ENCODE measurements around the gene DNAAF3.

The DNAAF3 gene

DNA sequence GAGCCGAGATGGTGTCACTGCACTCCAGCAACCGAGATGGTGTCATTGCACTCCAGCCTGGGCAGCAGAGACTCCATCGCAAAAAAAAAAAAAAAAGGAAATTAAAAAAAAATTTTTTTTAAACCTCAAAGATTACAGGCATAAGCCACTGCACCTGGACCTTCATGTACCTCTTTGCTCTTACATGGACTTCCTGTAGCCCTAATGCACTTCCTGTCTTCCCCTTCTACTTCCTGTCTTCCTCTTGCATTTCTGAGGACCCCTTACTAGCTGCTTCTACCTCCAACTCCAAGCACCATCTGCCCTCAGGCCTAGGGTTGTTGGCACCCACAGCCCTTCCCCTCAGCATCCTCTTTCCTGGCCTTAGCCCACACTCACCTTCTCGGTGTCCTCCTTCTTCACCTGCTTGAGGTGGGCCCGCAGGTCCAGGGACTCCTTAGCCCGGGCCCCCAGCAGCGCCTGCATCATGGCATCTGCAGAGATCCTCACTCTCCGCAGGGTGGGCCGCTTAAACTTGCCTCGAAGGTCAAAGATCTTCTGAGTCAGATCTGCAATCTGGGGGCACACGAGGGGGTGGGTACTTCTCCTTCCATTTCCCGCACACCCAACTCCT is 12.7 kb downstream of the DNAAF3 start:
- Histone ChIP-seq H4K91ac (ENCODE audit: low read length) (no peak overlapping the region), H2AFZ (ENCODE audit: low read depth, low read length) (no peak overlapping the region), H4K8ac (ENCODE audit: low read length) (no peak overlapping the region), H2BK15ac (ENCODE audit: low read depth, poor library complexity, severe bottlenecking) (no peak overlapping the region), H3K18ac (ENCODE audit: low read depth in 1 of 2, low read length in 2 of 2) (no peak overlapping the region), H3K27ac (ENCODE audit: low read length, poor library complexity, severe bottlenecking) (no peak overlapping the region), H3K27me3 (ENCODE audit: control insufficient read depth in 1 of 2, insufficient read depth in 1 of 2, low read length in 2 of 2) (peaks cover 37 to 47% of the 10 kb centered on the region in 2 experiments), H2AK5ac (ENCODE audit: low read length, severe bottlenecking) (no peak overlapping the region), H3K23ac (ENCODE audit: low read length in 2 of 2) (no peak overlapping the region), H3K36me3 (ENCODE audit: control insufficient read depth in 1 of 2, insufficient read depth in 2 of 2, low read depth in 1 of 2, low read length in 2 of 2) (no peaks in the 10 kb centered on the region), H3K4me3 (ENCODE audit: insufficient read depth in 1 of 2, low read depth in 1 of 2, low read length in 2 of 2) (no peak overlapping the region), H3K4me1 (ENCODE audit: control insufficient read depth, insufficient read depth, low read depth, low read length) (peaks cover 20% of the 10 kb centered on the region), H2BK12ac (ENCODE audit: low read length in 2 of 2) (no peak overlapping the region), H3K79me1 (replicated peaks; ENCODE audit: low read length, poor library complexity, severe bottlenecking) (no peaks in the 10 kb centered on the region), H3K14ac (ENCODE audit: low read length in 2 of 2) (no peak overlapping the region), H3K9me3 (ENCODE audit: control insufficient read depth, low read length) (peaks cover 10% of the 10 kb centered on the region), H2BK5ac (ENCODE audit: low read depth, low read length, poor library complexity, severe bottlenecking) (no peak overlapping the region), H3K4ac (ENCODE audit: low read depth in 1 of 2, low read length in 2 of 2) (no peak overlapping the region), H2BK120ac (ENCODE audit: low read depth, low read length) (no peak overlapping the region), H3K9ac (ENCODE audit: low read length) (no peak overlapping the region), H3K4me2 (ENCODE audit: low read length, poor library complexity, severe bottlenecking) (no peak overlapping the region)
- no peak for DNase-seq
- 86% methylated on average over 12 of the region's 12 CpGs for WGBS

- Histone ChIP-seq H4K8ac (ENCODE audit: low read length) (peak overlapping the region; percentile 52), H3K4ac (ENCODE audit: low read depth in 1 of 2, low read length in 2 of 2) (no peak overlapping the region), H2BK15ac (ENCODE audit: low read depth, poor library complexity, severe bottlenecking) (no peak overlapping the region), H3K4me2 (ENCODE audit: low read length, poor library complexity, severe bottlenecking) (no peak overlapping the region), H3K36me3 (ENCODE audit: control insufficient read depth in 1 of 2, insufficient read depth in 2 of 2, low read depth in 1 of 2, low read length in 2 of 2) (no peaks in the 10 kb centered on the region), H2BK5ac (ENCODE audit: low read depth, low read length, poor library complexity, severe bottlenecking) (no peak overlapping the region), H3K79me1 (replicated peaks; ENCODE audit: low read length, poor library complexity, severe bottlenecking) (no peaks in the 10 kb centered on the region), H3K9ac (ENCODE audit: low read length) (no peak overlapping the region), H3K4me1 (ENCODE audit: control insufficient read depth, insufficient read depth, low read depth, low read length) (peaks cover 16% of the 10 kb centered on the region), H3K4me3 (ENCODE audit: insufficient read depth in 1 of 2, low read depth in 1 of 2, low read length in 2 of 2) (no peak overlapping the region), H3K9me3 (ENCODE audit: control insufficient read depth, low read length) (peaks cover 10% of the 10 kb centered on the region), H3K27me3 (ENCODE audit: control insufficient read depth in 1 of 2, insufficient read depth in 1 of 2, low read length in 2 of 2) (peaks cover 43 to 52% of the 10 kb centered on the region in 2 experiments), H3K14ac (ENCODE audit: low read length in 2 of 2) (no peak overlapping the region), H4K91ac (ENCODE audit: low read length) (no peak overlapping the region), H3K27ac (ENCODE audit: low read length, poor library complexity, severe bottlenecking) (no peak overlapping the region), H2AK5ac (ENCODE audit: low read length, severe bottlenecking) (no peak overlapping the region), H3K23ac (ENCODE audit: low read length in 2 of 2) (no peak overlapping the region), H3K18ac (ENCODE audit: low read depth in 1 of 2, low read length in 2 of 2) (no peak overlapping the region), H2BK120ac (ENCODE audit: low read depth, low read length) (no peak overlapping the region), H2BK12ac (ENCODE audit: low read length in 2 of 2) (no peak overlapping the region), H2AFZ (ENCODE audit: low read depth, low read length) (no peak overlapping the region)
- no peak for DNase-seq
These were observed 14.4 kb downstream of the DNAAF3 start for GRCh38 chr19:55152017-55152416.

GRCh38 chr19:55149078-55150003 is 17.1 kb downstream of the DNAAF3 start, which contains the start of gene TNNT1:
TSS of gene TNNT1 (minus strand) at chr19:55149206. CDS start at chr19:55147157, 2,049 bp downstream.
- Histone ChIP-seq H2AFZ (ENCODE audit: low read depth, low read length) (no peak within 1 kb of the TSS), H3K18ac (ENCODE audit: low read depth in 1 of 2, low read length in 2 of 2) (no peak within 1 kb of the TSS), H3K27me3 (ENCODE audit: control insufficient read depth in 1 of 2, insufficient read depth in 1 of 2, low read length in 2 of 2) (peaks cover 57 to 61% of the 10 kb centered on the region in 2 experiments), H3K4ac (ENCODE audit: low read depth in 1 of 2, low read length in 2 of 2) (no peak within 1 kb of the TSS), H3K23ac (ENCODE audit: low read length in 2 of 2) (peak within 1 kb of the TSS in 1 of 2 experiments; percentile 28), H2BK15ac (ENCODE audit: low read depth, poor library complexity, severe bottlenecking) (peak within 1 kb of the TSS; percentile 18), H3K14ac (ENCODE audit: low read length in 2 of 2) (no peak within 1 kb of the TSS), H3K4me2 (ENCODE audit: low read length, poor library complexity, severe bottlenecking) (no peak within 1 kb of the TSS), H3K79me1 (replicated peaks; ENCODE audit: low read length, poor library complexity, severe bottlenecking) (no peaks in the 10 kb centered on the region), H3K9me3 (ENCODE audit: control insufficient read depth, low read length) (peaks cover 10% of the 10 kb centered on the region), H2BK5ac (ENCODE audit: low read depth, low read length, poor library complexity, severe bottlenecking) (no peak within 1 kb of the TSS), H3K27ac (ENCODE audit: low read length, poor library complexity, severe bottlenecking) (no peak within 1 kb of the TSS), H3K4me3 (ENCODE audit: insufficient read depth in 1 of 2, low read depth in 1 of 2, low read length in 2 of 2) (no peak within 1 kb of the TSS), H4K8ac (ENCODE audit: low read length) (no peak within 1 kb of the TSS), H3K36me3 (ENCODE audit: control insufficient read depth in 1 of 2, insufficient read depth in 2 of 2, low read depth in 1 of 2, low read length in 2 of 2) (no peaks in the 10 kb centered on the region), H4K91ac (ENCODE audit: low read length) (no peak within 1 kb of the TSS), H2BK120ac (ENCODE audit: low read depth, low read length) (no peak within 1 kb of the TSS), H3K4me1 (ENCODE audit: control insufficient read depth, insufficient read depth, low read depth, low read length) (peaks cover 12% of the 10 kb centered on the region), H2AK5ac (ENCODE audit: low read length, severe bottlenecking) (no peak within 1 kb of the TSS), H2BK12ac (ENCODE audit: low read length in 2 of 2) (no peak within 1 kb of the TSS), H3K9ac (ENCODE audit: low read length) (no peak within 1 kb of the TSS)
- WGBS = 22% methylated on average over 16 of the region's 18 CpGs
- DNase-seq = no peak

GRCh38 chr19:55147545-55148251 is 18.7 kb downstream of the DNAAF3 start:
- Histone ChIP-seq H3K4me1 (ENCODE audit: control insufficient read depth, insufficient read depth, low read depth, low read length) (peaks cover 12% of the 10 kb centered on the region), H3K23ac (ENCODE audit: low read length in 2 of 2) (no peak overlapping the region), H3K9ac (ENCODE audit: low read length) (no peak overlapping the region), H3K79me1 (replicated peaks; ENCODE audit: low read length, poor library complexity, severe bottlenecking) (no peaks in the 10 kb centered on the region), H3K4ac (ENCODE audit: low read depth in 1 of 2, low read length in 2 of 2) (no peak overlapping the region), H3K14ac (ENCODE audit: low read length in 2 of 2) (no peak overlapping the region), H3K36me3 (ENCODE audit: control insufficient read depth in 1 of 2, insufficient read depth in 2 of 2, low read depth in 1 of 2, low read length in 2 of 2) (no peaks in the 10 kb centered on the region), H2BK12ac (ENCODE audit: low read length in 2 of 2) (no peak overlapping the region), H3K18ac (ENCODE audit: low read depth in 1 of 2, low read length in 2 of 2) (no peak overlapping the region), H3K27ac (ENCODE audit: low read length, poor library complexity, severe bottlenecking) (no peak overlapping the region), H2BK120ac (ENCODE audit: low read depth, low read length) (no peak overlapping the region), H3K4me2 (ENCODE audit: low read length, poor library complexity, severe bottlenecking) (no peak overlapping the region), H3K9me3 (ENCODE audit: control insufficient read depth, low read length) (peaks cover 10% of the 10 kb centered on the region), H3K27me3 (ENCODE audit: control insufficient read depth in 1 of 2, insufficient read depth in 1 of 2, low read length in 2 of 2) (peaks cover 68 to 69% of the 10 kb centered on the region in 2 experiments), H2AK5ac (ENCODE audit: low read length, severe bottlenecking) (no peak overlapping the region), H4K91ac (ENCODE audit: low read length) (no peak overlapping the region), H4K8ac (ENCODE audit: low read length) (no peak overlapping the region), H2BK5ac (ENCODE audit: low read depth, low read length, poor library complexity, severe bottlenecking) (no peak overlapping the region), H3K4me3 (ENCODE audit: insufficient read depth in 1 of 2, low read depth in 1 of 2, low read length in 2 of 2) (no peak overlapping the region), H2BK15ac (ENCODE audit: low read depth, poor library complexity, severe bottlenecking) (no peak overlapping the region), H2AFZ (ENCODE audit: low read depth, low read length) (no peak overlapping the region)
- 35% methylated on average over 9 of the region's 9 CpGs for WGBS
- no peak for DNase-seq

Data from mesenchymal stem cell (in vitro differentiated cells and primary cell).